Measurements from ENCODE around the gene MFSD11.
"Not testable (repeated sequence)": the region's sequence is repeated elsewhere in the genome, so short reads cannot be mapped to it uniquely, and the experiment has no call there.

The MFSD11 gene

GRCh38 chr17:76707985-76708807 lies 29.7 kb upstream of the MFSD11 start:
- DNase-seq (ENCODE audit: low read depth in 2 of 2, low spot score in 1 of 2) = no peak

GRCh38 chr17:76709077-76709950 lies 28.6 kb upstream of the MFSD11 start:
- no peak for DNase-seq (ENCODE audit: low read depth in 2 of 2, low spot score in 1 of 2)

GRCh38 chr17:76709951-76710862 lies 27.7 kb upstream of the MFSD11 start:
- DNase-seq (ENCODE audit: low read depth in 2 of 2, low spot score in 1 of 2) = not testable (repeated sequence)

DNA sequence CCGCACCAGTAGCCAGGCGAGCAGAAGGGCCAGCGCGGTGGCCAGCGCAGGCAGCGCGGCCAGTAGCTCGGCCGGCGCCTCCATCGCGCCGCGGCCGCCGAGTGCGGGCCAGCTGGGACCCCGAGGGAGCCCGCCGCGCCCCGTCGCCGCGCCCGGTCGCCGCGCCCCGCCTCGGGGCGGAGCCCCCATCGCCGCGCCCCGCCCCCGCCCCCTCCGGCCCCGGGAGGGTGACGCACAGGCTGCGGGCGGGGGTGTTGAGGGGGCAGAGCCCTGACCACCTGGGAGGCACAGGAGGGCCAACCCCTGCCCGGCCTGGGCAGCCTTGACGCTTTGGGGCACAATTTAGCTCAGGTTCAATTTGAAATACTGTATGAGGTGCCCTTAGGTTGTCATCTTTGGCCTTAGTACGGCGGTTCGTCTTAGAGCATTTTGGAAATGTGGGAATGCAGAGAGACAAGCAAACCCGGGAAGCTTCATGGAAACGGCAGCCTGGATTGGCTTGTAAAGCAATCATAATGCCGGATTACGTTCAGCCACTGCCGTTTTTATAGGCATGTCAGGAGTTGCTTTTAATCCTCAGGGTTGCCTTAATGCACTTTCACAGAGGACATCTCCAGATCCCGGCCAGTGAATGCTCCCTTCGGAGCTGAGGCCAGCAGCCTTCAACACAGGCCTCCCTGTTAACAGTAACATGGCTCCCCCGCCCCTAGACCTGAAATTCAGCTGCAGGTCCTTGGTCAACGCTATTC lies 26.9 kb upstream of the MFSD11 start, which contains the start of gene MXRA7:
MXRA7 (minus strand) TSS at position 103 of the 749 bp plus-strand sequence; CDS start at position 84, 19 bp downstream.
- DNase-seq (ENCODE audit: low read depth in 2 of 2, low spot score in 1 of 2) = peak in 1 of 2 donors; percentile 48

GRCh38 chr17:76712321-76712720 lies 25.6 kb upstream of the MFSD11 start:
- not testable (repeated sequence) for DNase-seq (ENCODE audit: low read depth in 2 of 2, low spot score in 1 of 2)

DNA sequence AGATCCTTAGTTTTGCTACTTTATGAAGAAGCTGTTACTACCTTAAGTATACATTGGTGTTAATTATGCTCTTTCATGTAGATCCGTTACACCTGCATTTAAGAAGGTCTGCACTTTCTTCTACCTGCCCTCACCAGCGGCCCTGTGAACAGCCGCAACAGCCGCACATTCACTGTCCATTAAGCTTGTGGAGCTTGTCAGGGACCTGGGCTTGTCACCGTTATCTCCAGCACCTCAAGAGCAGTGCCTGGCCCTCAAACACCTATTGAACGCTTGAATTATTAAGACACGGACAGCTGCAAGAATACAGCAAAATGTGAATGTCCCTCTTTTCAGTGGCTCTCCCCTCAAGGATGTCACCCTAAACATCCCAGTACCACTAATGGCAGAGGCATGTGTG lies 24.2 kb upstream of the MFSD11 start:
- DNase-seq (ENCODE audit: low read depth in 2 of 2, low spot score in 1 of 2) = no peak

- no peak for DNase-seq (ENCODE audit: low read depth in 2 of 2, low spot score in 1 of 2)
Measured at GRCh38 chr17:76714336-76714735, 23.6 kb upstream of the MFSD11 start.

DNA sequence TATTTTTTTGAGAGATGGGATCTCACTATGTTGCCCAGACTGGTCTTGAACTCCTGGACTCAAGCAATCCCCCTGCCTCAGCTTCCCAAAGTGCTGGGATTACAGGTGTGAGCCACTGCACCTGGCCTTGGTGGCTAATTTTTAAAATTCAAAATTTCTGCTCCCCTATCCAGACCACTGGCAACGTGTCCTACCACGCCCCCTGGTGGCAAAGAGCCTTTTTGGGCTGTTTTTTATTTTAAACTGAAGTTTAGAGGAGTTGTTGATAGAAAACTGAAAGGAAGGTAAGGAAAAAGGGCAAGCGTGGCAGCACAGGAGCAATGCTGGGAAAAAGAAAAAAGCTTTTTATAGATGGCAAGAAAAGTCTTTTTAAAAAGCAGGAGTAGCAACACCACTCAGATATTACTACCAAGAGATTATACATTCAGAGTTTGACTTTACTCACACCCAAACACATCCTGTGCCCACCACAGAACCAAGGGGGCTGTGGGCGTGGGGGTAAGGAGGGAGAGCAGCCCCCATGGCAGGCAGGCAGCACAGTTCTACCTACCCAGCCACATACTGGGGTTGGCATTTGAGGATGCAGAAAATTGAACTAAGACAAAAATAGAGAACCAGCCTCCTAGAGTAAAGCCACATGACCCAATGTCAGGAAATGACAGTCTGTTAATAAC lies 23.0 kb upstream of the MFSD11 start:
- peak; percentile 38 to 79 for DNase-seq (ENCODE audit: low read depth in 2 of 2, low spot score in 1 of 2)

DNA sequence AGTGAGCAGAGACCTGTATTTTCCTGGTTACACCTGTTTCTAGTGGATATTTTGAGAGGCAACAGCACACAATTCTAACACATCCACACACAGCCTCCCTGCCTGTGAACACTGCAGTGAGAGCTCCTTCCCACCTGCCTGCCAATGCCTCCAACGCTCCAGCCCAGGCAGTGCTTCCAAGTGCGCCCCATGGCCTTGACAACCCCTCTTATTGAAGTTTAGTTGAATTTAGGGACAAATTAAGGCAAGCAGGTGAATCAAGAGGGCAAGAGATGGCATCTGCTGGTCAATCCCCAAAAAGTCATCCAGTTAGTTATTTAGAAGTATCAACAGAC lies 22.5 kb upstream of the MFSD11 start:
- DNase-seq (ENCODE audit: low read depth in 2 of 2, low spot score in 1 of 2) = no peak

DNA sequence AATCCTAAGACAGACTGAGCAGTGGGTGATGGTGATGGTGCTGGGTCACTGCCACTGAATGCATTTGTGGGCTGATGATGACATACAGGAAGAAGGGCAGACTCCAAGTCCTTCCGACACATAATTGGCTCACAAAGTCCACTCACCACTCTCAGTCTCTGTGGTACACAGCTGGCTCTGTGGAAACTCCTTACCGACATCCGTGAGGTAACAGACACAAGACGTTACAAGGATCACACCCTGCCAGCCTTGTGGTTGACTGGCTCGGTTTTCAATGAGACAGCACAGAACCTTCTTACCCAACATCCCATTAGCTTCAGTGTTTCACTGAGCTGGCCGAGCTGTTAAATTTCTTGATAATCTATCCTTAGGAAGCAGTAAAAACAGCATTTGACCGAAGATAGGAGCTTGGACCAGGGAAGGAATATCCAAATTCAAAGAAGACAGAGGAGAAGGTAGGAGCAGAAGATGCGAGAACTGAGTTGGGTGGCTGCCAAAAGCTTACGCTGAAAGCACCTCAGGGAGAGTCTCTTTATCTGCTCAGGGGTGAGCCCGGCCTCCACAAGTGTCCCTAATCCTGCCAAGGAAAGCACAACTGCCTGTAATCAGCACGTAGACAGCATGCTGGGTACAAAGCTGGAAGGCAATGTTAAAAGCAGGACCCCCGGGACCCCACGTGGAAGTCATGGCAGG lies 21.6 kb upstream of the MFSD11 start:
- DNase-seq (ENCODE audit: low read depth in 2 of 2, low spot score in 1 of 2) = peak in 1 of 2 donors; percentile 73

DNA sequence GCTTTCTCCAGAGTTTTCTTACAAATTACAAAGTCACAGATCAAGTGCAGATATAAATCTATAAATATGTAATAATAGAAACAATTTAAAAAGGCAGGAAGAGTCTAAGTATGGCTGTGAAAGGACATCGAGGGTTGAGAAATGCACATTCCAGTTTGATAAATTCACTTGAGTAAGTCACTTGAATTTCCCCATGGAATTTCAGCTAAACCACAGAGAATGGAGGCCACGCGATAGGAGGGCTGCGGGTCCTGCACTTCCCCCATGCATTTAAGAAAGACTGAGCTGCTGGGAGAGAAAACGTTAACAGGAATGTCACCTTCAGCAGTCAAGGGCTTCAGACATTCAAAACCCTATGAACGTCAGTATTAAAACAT lies 21.1 kb upstream of the MFSD11 start:
- DNase-seq (ENCODE audit: low read depth in 2 of 2, low spot score in 1 of 2) = no peak

DNA sequence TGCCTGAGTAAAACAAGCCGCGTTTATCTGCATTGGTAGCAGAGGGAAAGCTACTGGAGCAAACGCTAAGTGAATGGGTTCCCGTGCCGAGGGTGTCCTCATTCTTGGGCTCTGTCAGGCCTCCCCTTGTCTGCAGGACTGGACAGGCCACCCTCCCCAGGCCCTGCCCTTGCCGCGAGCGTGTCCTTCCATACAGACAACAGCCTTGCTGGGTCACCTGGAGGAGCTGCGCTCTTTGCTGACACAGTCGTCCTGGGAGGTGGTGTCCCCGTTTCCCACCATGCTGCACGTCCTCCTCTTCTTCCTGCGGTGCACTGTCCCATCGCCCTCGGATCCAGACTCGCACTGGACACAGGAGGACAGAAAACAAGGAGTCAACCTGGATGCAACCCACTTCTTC lies 19.4 kb upstream of the MFSD11 start:
- DNase-seq (ENCODE audit: low read depth in 2 of 2, low spot score in 1 of 2) = no peak

DNA sequence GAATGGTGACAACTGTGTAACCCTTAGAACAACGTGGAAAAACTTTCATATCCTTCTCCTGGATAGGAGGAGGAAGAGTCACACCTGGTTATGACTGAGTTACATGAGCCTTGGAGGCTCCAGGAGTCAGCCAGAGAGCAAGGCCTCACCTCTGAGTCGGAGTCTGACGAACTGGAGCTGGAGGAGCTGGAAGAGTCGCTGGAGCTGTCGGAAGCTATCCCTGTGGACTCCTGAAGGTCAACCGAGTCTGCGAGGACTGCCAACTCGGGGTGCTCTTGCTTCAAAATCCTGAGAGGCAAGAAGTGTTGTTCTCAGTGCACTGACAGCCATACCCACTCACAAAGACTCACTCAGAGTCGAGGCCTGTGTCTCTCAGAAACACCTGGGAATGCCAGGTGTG lies 17.7 kb upstream of the MFSD11 start:
- DNase-seq (ENCODE audit: low read depth in 2 of 2, low spot score in 1 of 2) = no peak

GRCh38 chr17:76720941-76721340 lies 17.0 kb upstream of the MFSD11 start:
- DNase-seq (ENCODE audit: low read depth in 2 of 2, low spot score in 1 of 2) = no peak

- DNase-seq (ENCODE audit: low read depth in 2 of 2, low spot score in 1 of 2) = no peak
Measured at GRCh38 chr17:76721463-76721862, 16.5 kb upstream of the MFSD11 start.

DNA sequence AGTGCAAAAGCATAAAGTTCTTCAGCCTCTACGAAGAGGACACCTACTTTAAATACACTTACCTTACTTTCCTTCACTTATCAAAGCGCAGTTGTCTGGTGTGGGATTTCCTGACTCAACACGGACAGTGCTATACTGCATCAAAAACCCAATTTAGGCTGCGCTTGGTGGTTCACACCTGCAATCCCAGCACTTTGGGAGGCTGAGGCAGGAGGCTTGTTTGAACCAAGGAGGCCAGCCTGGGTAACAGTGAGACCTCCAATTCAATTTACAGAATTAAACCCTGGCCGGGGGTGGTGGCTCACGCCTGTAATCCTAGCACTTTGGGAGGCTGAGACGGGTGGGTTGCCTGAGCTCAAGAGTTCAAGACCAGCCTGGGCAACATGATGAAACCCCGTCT lies 15.6 kb upstream of the MFSD11 start:
- DNase-seq (ENCODE audit: low read depth in 2 of 2, low spot score in 1 of 2) = no peak

- not testable (repeated sequence) for DNase-seq (ENCODE audit: low read depth in 2 of 2, low spot score in 1 of 2)
Measured at GRCh38 chr17:76722977-76723376, 14.9 kb upstream of the MFSD11 start.

DNA sequence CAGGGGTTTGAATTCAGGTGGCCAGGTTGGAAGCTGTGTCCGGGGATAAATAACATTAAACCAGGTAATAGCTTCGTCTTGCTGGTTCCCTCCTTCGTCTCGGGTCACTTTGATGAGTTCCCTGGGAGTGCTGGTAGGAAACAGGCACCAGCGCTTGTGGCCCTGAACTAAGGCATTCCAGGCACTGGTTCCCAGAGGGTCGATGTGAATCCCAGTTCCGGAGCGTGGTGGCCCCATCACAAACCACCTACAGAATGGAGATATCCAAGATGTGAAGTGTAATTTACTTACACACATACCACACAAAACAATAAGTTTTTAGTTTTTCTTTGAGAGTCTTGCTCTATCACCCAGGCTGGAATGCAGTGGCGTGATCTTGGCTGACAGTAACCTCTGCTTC lies 14.1 kb upstream of the MFSD11 start:
- DNase-seq (ENCODE audit: low read depth in 2 of 2, low spot score in 1 of 2) = no peak

- peak; percentile 49 for DNase-seq (ENCODE audit: low read depth in 2 of 2, low spot score in 1 of 2)
Measured at GRCh38 chr17:76725580-76726230, 12.2 kb upstream of the MFSD11 start.
